ENCODE measurements around the gene AKT3. TPM values are rescaled to one million over a fixed set of nuclear protein-coding genes. Genes with fewer than 3 reads are reported as not detected.

AKT3 gene
- total RNA-seq, 1 donor from 2014 or later, result 169 TPM

DNA sequence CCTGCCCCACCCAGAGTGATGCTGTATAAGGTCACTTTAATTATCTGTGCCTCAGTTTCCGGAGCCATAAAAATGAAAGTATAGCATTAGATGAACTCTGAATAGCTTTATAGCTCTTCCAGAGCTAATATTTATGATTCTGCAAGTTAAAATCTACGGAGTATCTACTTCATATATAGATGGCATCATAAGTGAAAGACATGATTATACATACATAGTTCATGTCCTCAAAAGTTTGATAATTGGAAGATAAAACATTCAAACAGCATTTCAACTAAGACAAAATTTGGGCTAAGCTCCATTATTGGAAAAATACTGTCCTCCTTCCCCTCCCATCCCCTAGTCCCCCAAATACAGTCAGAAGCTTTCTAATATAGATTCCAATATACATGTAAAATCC, 4.2 kb downstream of the AKT3 start:
- DNase-seq, result no peak
- H3K36me3 Mint-ChIP-seq (ENCODE audit: unreplicated experiment), result no peaks in the 10 kb centered on the region
- peaks cover 11% of the 10 kb centered on the region for H3K4me1 Mint-ChIP-seq (ENCODE audit: low read depth, unreplicated experiment)
- peaks cover 6% of the 10 kb centered on the region for H3K27me3 Mint-ChIP-seq (ENCODE audit: unreplicated experiment)
- H3K4me3 Mint-ChIP-seq (ENCODE audit: unreplicated experiment), result no peak overlapping the region
- H3K27ac Mint-ChIP-seq (ENCODE audit: unreplicated experiment), result no peak overlapping the region
- peaks cover 3% of the 10 kb centered on the region for H3K9me3 Mint-ChIP-seq (ENCODE audit: unreplicated experiment)
- TF ChIP-seq CTCF (IDR thresholded peaks at IDR 0.05; ENCODE audit: partially characterized antibody, unreplicated experiment), result no peak

GRCh38 chr1:243844186-243844585, 5.9 kb downstream of the AKT3 start:
- H3K27me3 Mint-ChIP-seq (ENCODE audit: unreplicated experiment), result peaks cover 5% of the 10 kb centered on the region
- H3K36me3 Mint-ChIP-seq (ENCODE audit: unreplicated experiment), result no peaks in the 10 kb centered on the region
- H3K4me1 Mint-ChIP-seq (ENCODE audit: low read depth, unreplicated experiment), result peaks cover 11% of the 10 kb centered on the region
- no peak overlapping the region for H3K4me3 Mint-ChIP-seq (ENCODE audit: unreplicated experiment)
- DNase-seq, result no peak
- peaks cover 3% of the 10 kb centered on the region for H3K9me3 Mint-ChIP-seq (ENCODE audit: unreplicated experiment)
- TF ChIP-seq CTCF (IDR thresholded peaks at IDR 0.05; ENCODE audit: partially characterized antibody, unreplicated experiment), result no peak
- H3K27ac Mint-ChIP-seq (ENCODE audit: unreplicated experiment), result no peak overlapping the region

DNA sequence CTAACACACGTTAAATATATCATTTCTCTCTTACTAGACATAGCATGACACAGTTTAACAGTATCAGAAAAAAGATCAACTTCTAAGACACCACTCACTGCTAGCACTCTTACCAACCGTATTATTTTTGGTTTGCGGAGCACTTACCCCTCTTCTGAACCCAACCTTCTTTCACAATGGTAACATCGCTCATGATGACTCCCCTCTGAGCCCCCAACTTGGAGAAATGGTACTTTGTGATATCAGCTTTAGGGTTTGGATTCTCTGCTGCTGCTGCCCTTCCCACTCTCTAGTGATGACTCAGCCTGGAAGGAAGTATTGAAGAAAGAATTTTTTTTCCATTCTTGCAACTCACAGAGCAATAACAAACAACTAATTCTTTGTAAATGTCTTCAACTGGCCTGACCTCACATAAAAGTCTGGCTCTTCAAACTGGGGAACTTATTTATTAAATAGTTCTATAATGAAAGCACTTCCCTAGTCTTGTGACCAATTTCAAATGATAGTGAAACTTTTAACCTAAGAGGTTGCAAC, 7.0 kb downstream of the AKT3 start:
- no peaks in the 10 kb centered on the region for H3K36me3 Mint-ChIP-seq (ENCODE audit: unreplicated experiment)
- H3K4me1 Mint-ChIP-seq (ENCODE audit: low read depth, unreplicated experiment), result peaks cover 6% of the 10 kb centered on the region
- no peak overlapping the region for H3K27ac Mint-ChIP-seq (ENCODE audit: unreplicated experiment)
- no peak for DNase-seq
- no peaks in the 10 kb centered on the region for H3K27me3 Mint-ChIP-seq (ENCODE audit: unreplicated experiment)
- H3K9me3 Mint-ChIP-seq (ENCODE audit: unreplicated experiment), result no peaks in the 10 kb centered on the region
- TF ChIP-seq CTCF (IDR thresholded peaks at IDR 0.05; ENCODE audit: partially characterized antibody, unreplicated experiment), result no peak
- no peak overlapping the region for H3K4me3 Mint-ChIP-seq (ENCODE audit: unreplicated experiment)

DNA sequence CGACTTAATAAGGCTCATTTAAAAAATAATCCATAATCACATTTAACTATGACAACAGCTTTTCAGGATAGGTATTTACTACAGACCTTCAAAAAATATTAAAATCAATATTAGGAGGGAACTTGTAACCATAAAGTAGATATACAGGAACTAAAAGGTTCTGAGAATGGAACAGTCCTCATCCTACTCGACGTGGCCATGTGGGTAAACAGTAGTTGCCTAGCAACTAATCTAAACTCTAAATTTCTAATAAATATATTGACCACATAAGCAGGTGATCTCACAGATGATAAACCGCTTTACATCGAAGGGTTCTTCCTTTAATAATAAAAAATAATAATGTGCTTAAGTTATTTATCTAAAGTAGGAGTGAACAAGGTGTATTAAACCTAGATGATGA, 7.9 kb downstream of the AKT3 start:
- Mint-ChIP-seq H3K4me1 (ENCODE audit: low read depth, unreplicated experiment) (peaks cover 4% of the 10 kb centered on the region), H3K4me3 (ENCODE audit: unreplicated experiment) (no peak overlapping the region), H3K27me3 (ENCODE audit: unreplicated experiment) (no peaks in the 10 kb centered on the region), H3K27ac (ENCODE audit: unreplicated experiment) (no peak overlapping the region), H3K9me3 (ENCODE audit: unreplicated experiment) (no peaks in the 10 kb centered on the region), H3K36me3 (ENCODE audit: unreplicated experiment) (peaks cover 6% of the 10 kb centered on the region)
- DNase-seq, result no peak
- no peak for TF ChIP-seq CTCF (IDR thresholded peaks at IDR 0.05; ENCODE audit: partially characterized antibody, unreplicated experiment)

- Mint-ChIP-seq H3K4me3 (ENCODE audit: unreplicated experiment) (no peak overlapping the region), H3K27me3 (ENCODE audit: unreplicated experiment) (no peaks in the 10 kb centered on the region), H3K36me3 (ENCODE audit: unreplicated experiment) (peaks cover 10% of the 10 kb centered on the region), H3K9me3 (ENCODE audit: unreplicated experiment) (no peaks in the 10 kb centered on the region), H3K27ac (ENCODE audit: unreplicated experiment) (no peak overlapping the region), H3K4me1 (ENCODE audit: low read depth, unreplicated experiment) (peaks cover 3% of the 10 kb centered on the region)
- no peak for TF ChIP-seq CTCF (IDR thresholded peaks at IDR 0.05; ENCODE audit: partially characterized antibody, unreplicated experiment)
- no peak for DNase-seq
Measured at GRCh38 chr1:243841507-243841906, 8.5 kb downstream of the AKT3 start.

All from glutamatergic neuron (in vitro differentiated cells).